MCF 10A (cell line): Measurements from ENCODE around the gene UFSP1. TPM values are rescaled to one million over a fixed set of nuclear protein-coding genes. Genes with fewer than 3 reads are reported as not detected.

Experiments used
- BruUV-seq: library from RNA; stranded (reverse); fragments of 400-500 nt; replicated peaks from 2 replicates; lab custom pipeline; 2021; lab: Mats Ljungman, UMichigan
- CTCF ChIA-PET: fragments of 300-600 bp; sonication (Branson Sonifier 250); formaldehyde crosslinking; extraction: SDS; loops from one replicate; lab custom pipeline; 2021; ENCODE audit warnings: antibody characterized with exemption, inconsistent platforms; lab: Yijun Ruan, JAX
- POLR2A ChIA-PET: fragments of 300-600, 350-650 bp; sonication (Branson Sonifier 250); formaldehyde crosslinking; extraction: SDS; loops from one replicate; lab custom pipeline; 2020; ENCODE audit warnings: antibody characterized with exemption, inconsistent platforms; lab: Yijun Ruan, JAX
- DNase-seq: peaks from one replicate; pipeline ENCODE4 v3.0.0-alpha.2; 2018; ENCODE audit not compliant: unreplicated experiment
- H3K27ac Mint-ChIP-seq: one replicate; pipeline ENCODE4 v1.8.0; 2022; ENCODE audit warnings: mild to moderate bottlenecking, low read depth, mixed read lengths; ENCODE audit not compliant: unreplicated experiment
- H3K27me3 Mint-ChIP-seq: one replicate; pipeline ENCODE4 v1.8.0; 2022; ENCODE audit warnings: mixed read lengths; ENCODE audit not compliant: insufficient read depth, unreplicated experiment
- H3K36me3 Mint-ChIP-seq: one replicate; pipeline ENCODE4 v1.8.0; 2022; ENCODE audit warnings: mild to moderate bottlenecking, moderate library complexity, mixed read lengths; ENCODE audit not compliant: insufficient read depth, unreplicated experiment
- H3K4me1 Mint-ChIP-seq: one replicate; pipeline ENCODE4 v1.8.0; 2022; ENCODE audit warnings: mixed read lengths; ENCODE audit not compliant: insufficient read depth, unreplicated experiment
- H3K4me3 Mint-ChIP-seq: one replicate; pipeline ENCODE4 v1.8.0; 2022; ENCODE audit warnings: mild to moderate bottlenecking, moderate library complexity, mixed read lengths; ENCODE audit not compliant: unreplicated experiment
- H3K9me3 Mint-ChIP-seq: one replicate; pipeline ENCODE4 v1.8.0; 2022; ENCODE audit warnings: mixed read lengths; ENCODE audit not compliant: unreplicated experiment
- CTCF ChIP-seq: fragments of 200-600 bp; IDR thresholded peaks from one replicate; pipeline ENCODE4 v1.8.0; 2022; ENCODE audit warnings: antibody characterized with exemption, mild to moderate bottlenecking; ENCODE audit not compliant: unreplicated experiment
- intact Hi-C: fragments of 100-400 bp; cut with micrococcal nuclease; formaldehyde crosslinking; loops from 2 replicates; pipeline ENCODE4 v1.14.1; 2022
- total RNA-seq: library from RNA; stranded (reverse); gene quantifications from 2 replicates; pipeline ENCODE4 v1.2.3, GENCODE V29; 2022

Gene UFSP1
- total RNA-seq, 1 experiment from 2014 or later: 2.8 TPM

DNA sequence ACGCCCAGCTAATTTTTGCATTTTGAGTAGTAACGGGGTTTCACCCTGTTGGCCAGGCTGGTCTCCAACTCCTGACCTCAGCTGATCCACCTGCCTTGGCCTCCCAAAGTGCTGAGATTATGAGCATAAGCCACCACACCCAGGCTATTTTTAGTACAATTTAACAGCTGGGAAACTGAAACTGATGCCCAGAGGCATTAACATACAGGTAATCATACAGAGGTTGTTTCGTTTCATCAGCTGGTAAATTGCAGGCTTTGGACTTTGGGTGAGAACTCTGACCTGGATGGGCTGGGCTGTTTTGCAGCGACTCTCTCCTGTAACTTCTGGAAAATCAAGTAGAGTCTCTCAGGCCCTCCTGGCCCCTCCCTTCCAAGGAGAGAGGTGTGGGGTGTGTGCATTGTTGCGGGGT, 12.4 kb upstream of the UFSP1 start:
- Mint-ChIP-seq H3K27me3 (peaks cover 21% of the 10 kb centered on the region), H3K4me1 (no peaks in the 10 kb centered on the region), H3K36me3 (no peaks in the 10 kb centered on the region), H3K9me3 (no peaks in the 10 kb centered on the region), H3K4me3 (no peak overlapping the region), H3K27ac (no peak overlapping the region)
- DNase-seq: no peak
- intact Hi-C loops: no loop called here
- ChIA-PET CTCF (interaction anchor here (1.0 to 7.1 kb wide), 2 partner anchors 8 to 157 kb away, joined by 4 to 64 read pairs; no protein-coding TSS in a partner anchor), POLR2A (interaction anchor here (0.6 kb wide), 1 partner anchor 151 kb away, joined by 3 read pairs; no protein-coding TSS in a partner anchor)
- no peak for TF ChIP-seq CTCF
- BruUV-seq: no TSS peak

DNA sequence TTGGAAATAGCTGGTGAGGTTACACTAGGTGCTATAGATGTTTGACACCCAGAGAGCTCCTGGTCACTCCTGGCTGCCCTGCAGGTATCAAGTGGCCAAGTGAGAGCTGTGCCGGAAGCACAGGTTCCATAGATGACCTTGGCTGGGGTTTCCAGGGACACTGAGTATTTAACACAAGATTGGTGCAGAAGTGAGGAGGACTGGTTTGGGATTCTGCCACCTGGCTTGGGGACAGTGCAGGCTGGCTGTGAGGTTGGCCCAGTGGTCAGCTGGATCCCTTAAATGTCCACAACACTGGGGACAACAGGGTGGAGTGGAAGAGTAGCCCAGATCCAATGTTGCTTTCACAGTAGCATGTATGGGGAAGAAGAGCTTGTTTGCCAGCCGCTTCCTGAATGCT, 11.5 kb upstream of the UFSP1 start:
- POLR2A ChIA-PET: no interaction called here
- no peaks in the 10 kb centered on the region for H3K9me3 Mint-ChIP-seq
- H3K27me3 Mint-ChIP-seq: peaks cover 30% of the 10 kb centered on the region
- CTCF ChIA-PET: interaction anchor here (0.6 to 7.1 kb wide), 2 partner anchors 158 to 292 kb away, joined by 4 to 64 read pairs; no protein-coding TSS in a partner anchor
- no peak for TF ChIP-seq CTCF
- H3K36me3 Mint-ChIP-seq: no peaks in the 10 kb centered on the region
- no TSS peak for BruUV-seq
- no peak for DNase-seq
- peaks cover 4% of the 10 kb centered on the region for H3K4me1 Mint-ChIP-seq
- no peak overlapping the region for H3K4me3 Mint-ChIP-seq
- no peak overlapping the region for H3K27ac Mint-ChIP-seq
- intact Hi-C loops: no loop called here

- BruUV-seq: no TSS peak
- ChIA-PET POLR2A (interaction anchor here (0.6 kb wide), 1 partner anchor 159 kb away, joined by 3 read pairs; no protein-coding TSS in a partner anchor), CTCF (interaction anchor here (1.5 to 7.1 kb wide), 3 partner anchors 155 to 177 kb away, joined by 6 to 64 read pairs (median 8); no protein-coding TSS in a partner anchor)
- Mint-ChIP-seq H3K27me3 (peaks cover 36% of the 10 kb centered on the region), H3K4me3 (no peak overlapping the region), H3K4me1 (peaks cover 6% of the 10 kb centered on the region), H3K27ac (no peak overlapping the region), H3K36me3 (no peaks in the 10 kb centered on the region), H3K9me3 (no peaks in the 10 kb centered on the region)
- intact Hi-C loops: loop anchor here (2.0 kb wide), 1 partner anchor 391 kb away; no protein-coding TSS in a partner anchor
- TF ChIP-seq CTCF: no peak
- no peak for DNase-seq
Measured at GRCh38 chr7:100899432-100899831, 9.9 kb upstream of the UFSP1 start.

DNA sequence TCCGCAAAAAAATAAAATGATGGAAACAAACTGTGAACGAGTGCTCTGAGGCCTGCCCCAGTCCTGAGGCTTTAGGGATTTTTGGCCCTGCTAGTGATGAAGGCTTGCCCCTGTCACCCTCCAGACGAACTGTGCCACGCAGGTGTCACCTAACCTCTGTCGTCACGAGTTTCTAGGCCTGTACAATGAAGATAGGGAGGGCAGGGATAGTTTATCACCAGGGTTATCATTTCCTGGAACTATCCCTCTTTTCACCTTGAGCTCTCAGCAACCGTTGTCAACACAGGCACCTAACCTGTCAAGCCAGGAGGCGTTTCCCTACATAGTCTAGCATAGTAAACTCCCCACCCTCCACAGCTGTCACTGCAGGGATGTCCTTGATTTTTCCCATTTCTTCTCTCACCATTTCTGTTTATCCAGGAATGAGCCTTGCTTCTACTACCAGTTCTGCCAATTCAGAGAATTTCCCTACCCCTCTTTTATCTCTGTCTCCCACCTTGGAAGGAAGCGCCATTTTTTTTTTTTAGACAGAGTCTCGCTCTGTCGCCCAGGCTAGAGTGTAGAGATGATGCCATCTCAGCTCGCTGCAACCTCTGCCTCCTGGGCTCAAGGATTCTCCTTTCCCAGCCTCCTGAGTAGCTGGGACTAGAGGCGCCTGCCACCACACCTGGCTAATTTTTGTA, 8.4 kb upstream of the UFSP1 start:
- no TSS peak for BruUV-seq
- intact Hi-C loops: loop anchor here (1.0 to 2.0 kb wide), 3 partner anchors 161 to 393 kb away; no protein-coding TSS in a partner anchor
- H3K27ac Mint-ChIP-seq: no peak overlapping the region

More for the DNA sequence above, 8.4 kb upstream of the UFSP1 start:
- peaks cover 6% of the 10 kb centered on the region for H3K4me1 Mint-ChIP-seq
- H3K27me3 Mint-ChIP-seq: peaks cover 36% of the 10 kb centered on the region
- CTCF ChIA-PET: interaction anchor here (0.5 to 7.1 kb wide), 14 partner anchors 16 to 393 kb away, joined by 3 to 64 read pairs (median 3); no protein-coding TSS in a partner anchor
- no peak overlapping the region for H3K4me3 Mint-ChIP-seq
- POLR2A ChIA-PET: interaction anchor here (0.6 kb wide), 1 partner anchor 152 kb away, joined by 3 read pairs; no protein-coding TSS in a partner anchor
- H3K9me3 Mint-ChIP-seq: no peaks in the 10 kb centered on the region
- TF ChIP-seq CTCF: no peak
- no peak for DNase-seq
- H3K36me3 Mint-ChIP-seq: no peaks in the 10 kb centered on the region
